Spleen (tissue), 11 donors: Measurements from ENCODE around the gene DPH6. TPM values are rescaled to one million over a fixed set of nuclear protein-coding genes. Genes with fewer than 3 reads are reported as not detected.

Experiments used
- DNase-seq: peaks from one replicate; pipeline ENCODE4 v3.0.0-alpha.2; 2020
- H3K27ac ChIP-seq, 8 donors: fragments of 200-600 bp; sonication (generic) in 7 of 8; 1 replicate in 4 of 8; 2 replicates in 4 of 8; pipeline versions ENCODE4 v1.5.0 to v1.8.0; 2016 to 2021; ENCODE audit warnings: inconsistent platforms in 4 of 8, mild to moderate bottlenecking in 4 of 8, moderate library complexity in 1 of 8
- H3K27me3 ChIP-seq, 7 donors: fragments of 200-600 bp; sonication (generic) in 6 of 7; replicated peaks in 1 of 7; 1 replicate in 4 of 7; 2 replicates in 3 of 7; pipeline versions ENCODE4 v1.5.0 to v1.8.0; 2016 to 2021; ENCODE audit warnings: inconsistent platforms in 3 of 7, mild to moderate bottlenecking in 1 of 7
- H3K36me3 ChIP-seq, 6 donors: fragments of 200-600 bp; sonication (generic) in 5 of 6; 1 replicate in 4 of 6; 2 replicates in 2 of 6; pipeline versions ENCODE4 v1.5.0 to v1.8.0; 2016 to 2021; ENCODE audit warnings: inconsistent platforms in 2 of 6
- H3K4me1 ChIP-seq, 6 donors: fragments of 200-600 bp; sonication (generic) in 5 of 6; 1 replicate in 3 of 6; 2 replicates in 3 of 6; pipeline versions ENCODE4 v1.5.0 to v1.8.0; 2016 to 2021; ENCODE audit warnings: inconsistent platforms in 3 of 6
- H3K4me3 ChIP-seq, 8 donors: fragments of 200-600 bp; sonication (generic) in 7 of 8; 1 replicate in 4 of 8; 2 replicates in 4 of 8; pipeline versions ENCODE4 v1.5.0 to v1.8.0; 2016 to 2021; ENCODE audit warnings: inconsistent platforms in 4 of 8, mild to moderate bottlenecking in 4 of 8, moderate library complexity in 2 of 8
- H3K9me3 ChIP-seq, 8 donors: fragments of 200-600 bp; sonication (generic) in 7 of 8; 1 replicate in 4 of 8; 2 replicates in 4 of 8; pipeline versions ENCODE4 v1.5.0 to v1.8.0; 2016 to 2021; ENCODE audit warnings: inconsistent platforms in 4 of 8
- POLR2A ChIP-seq, 3 donors: fragments of 450-650 bp; IDR thresholded peaks; one replicate each; pipeline ENCODE4 v1.5.1; 2017; ENCODE audit warnings: antibody characterized with exemption in 3 of 3, mild to moderate bottlenecking in 1 of 3
- POLR2AphosphoS5 ChIP-seq, 3 donors: sonication (generic); formaldehyde crosslinking; IDR thresholded peaks; one replicate each; pipeline ENCODE4 v1.5.1; 2017; ENCODE audit warnings: antibody characterized with exemption in 3 of 3
- WGBS, 5 donors: extraction: QIAGEN DNeasy Blood & Tissue Kit in 3 of 5; methylation state at CpG; one replicate each; pipeline versions ENCODE4 v1.1.5 to v1.1.7; 2013 to 2018; 5-methylcytosine and 5-hydroxymethylcytosine counted together
- intact Hi-C: fragments of 100-400 bp; cut with DNase I; formaldehyde crosslinking; loops from one replicate; pipeline ENCODE4 v1.15.0; 2023; ENCODE audit warnings: low total_unique reads
- polyA plus RNA-seq, 3 donors: library from polyadenylated mRNA; stranded (reverse); fragments of 200-250 nt; gene quantifications; one replicate each; pipeline ENCODE4 v1.2.1, GENCODE V29; 2013
- total RNA-seq, 7 donors: library from RNA; depleted of rRNA in 3 of 7; stranded (reverse); fragments of >200 nt in 3 of 7; fragmentation: NEBNext Ultra II Directional in 4 of 7; extraction: Animal tissue kit (Norgen Biotek cat#: 25700) in 4 of 7; gene quantifications; one replicate each; pipeline versions ENCODE4 v1.1.0 to v1.2.1, GENCODE V29; 2016 to 2021
- TF ChIP-seq, protein P1 (sequence below), 11 experiments: fragments of 200-600 bp in 7 of 11; fragments of 450-650 bp in 4 of 11; sonication (generic) in 4 of 11; IDR thresholded peaks in 8 of 11; conservative IDR thresholded peaks in 3 of 11; 1 replicate in 7 of 11; 2 replicates in 4 of 11; pipeline versions ENCODE4 v1.4.0 to v1.8.0; 2016 to 2021; ENCODE audit warnings: antibody characterized with exemption in 11 of 11, inconsistent platforms in 4 of 11, mild to moderate bottlenecking in 1 of 11
- donor health status: healthy with polysubstance abuse.
- donor health status: DM: no; HTN: no; CAD: no; lungs with moderate emphysema.
- donor health status: DM: no; HTN: no; CAD: no.
- donor health status: Bipolar disorder and iron deficiency.
- donor health status: healthy.
- donor health status: DM: no; HTN: no; CAD: no.
- donor health status: DM: yes; HTN: yes; CAD: no.

The DPH6 gene
- total and polyA plus RNA-seq, 10 donors = 4.0 to 26.9 (median 15.2) TPM

DNA sequence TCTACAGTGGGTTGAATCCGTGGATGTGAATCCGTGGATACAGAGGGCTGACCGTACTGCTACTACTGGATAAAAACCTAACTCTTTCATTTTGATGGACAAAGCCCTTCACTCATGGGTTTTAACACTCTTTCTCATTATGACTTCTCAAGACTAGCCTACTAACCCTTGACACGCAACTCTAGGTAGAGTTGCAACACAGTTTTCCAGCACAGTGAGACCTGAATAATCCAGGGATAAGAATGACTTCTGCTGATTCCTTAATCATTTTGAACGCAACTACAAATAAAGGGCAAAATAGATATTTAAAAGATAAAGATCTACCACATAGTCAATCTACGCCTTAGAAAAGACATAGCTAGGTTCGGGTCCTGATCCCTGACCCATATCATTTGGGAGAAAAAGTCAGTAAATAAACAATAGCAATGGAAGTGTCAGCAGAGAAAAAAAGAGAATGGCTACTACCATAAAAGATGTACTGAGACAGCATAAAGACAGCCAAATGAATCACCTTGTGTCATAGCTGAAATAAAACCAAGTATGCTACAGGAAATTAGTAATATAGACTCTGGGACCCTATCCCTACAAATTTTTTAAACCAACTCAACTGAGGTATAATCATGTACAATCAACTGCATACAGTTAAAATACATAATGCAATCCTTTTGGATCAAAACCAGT is 87.6 kb downstream of the DPH6 start:
- Histone ChIP-seq H3K27ac (no peak overlapping the region), H3K4me1 (no peaks in the 10 kb centered on the region), H3K9me3 (no peaks in the 10 kb centered on the region), H3K27me3 (no peaks in the 10 kb centered on the region), H3K36me3 (no peaks in the 10 kb centered on the region), H3K4me3 (no peak overlapping the region)
- no peak for TF ChIP-seq POLR2AphosphoS5 (IDR thresholded peaks at IDR 0.05)
- TF ChIP-seq POLR2A (IDR thresholded peaks at IDR 0.05) = no peak
- DNase-seq = no peak
- intact Hi-C loops = loop anchor here (10.0 kb wide), 1 partner anchor 384 kb away; no protein-coding TSS in a partner anchor
- WGBS, 5 donors = 95 to 98% (median 97%) methylated on average over 7 of the region's 7 CpGs

DNA sequence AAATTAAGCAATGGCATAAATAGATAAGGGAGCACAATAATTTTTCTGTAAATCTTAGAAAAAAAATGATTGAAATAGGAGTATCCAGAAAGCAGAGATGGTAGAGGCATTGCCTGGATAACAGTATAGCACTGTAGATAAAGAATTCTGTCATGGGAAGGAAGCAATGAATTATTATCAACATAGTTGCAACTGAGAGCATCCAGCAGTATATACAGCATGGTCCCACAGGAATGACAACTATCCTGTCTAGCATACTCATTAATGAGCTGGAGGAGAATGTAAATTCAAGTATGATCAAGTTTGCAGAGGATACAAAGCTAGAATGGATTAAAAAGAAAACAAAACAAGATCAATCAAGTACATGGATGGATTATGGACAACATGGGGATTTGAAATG is 90.8 kb downstream of the DPH6 start:
- intact Hi-C loops = loop anchor here (10.0 kb wide), 1 partner anchor 380 kb away; no protein-coding TSS in a partner anchor
- Histone ChIP-seq H3K27me3 (no peaks in the 10 kb centered on the region), H3K4me1 (no peaks in the 10 kb centered on the region), H3K36me3 (peaks cover 0 to 6% (median 0%) of the 10 kb centered on the region in 6 donors), H3K9me3 (no peaks in the 10 kb centered on the region), H3K27ac (no peak overlapping the region), H3K4me3 (no peak overlapping the region)
- TF ChIP-seq, protein P1, sequence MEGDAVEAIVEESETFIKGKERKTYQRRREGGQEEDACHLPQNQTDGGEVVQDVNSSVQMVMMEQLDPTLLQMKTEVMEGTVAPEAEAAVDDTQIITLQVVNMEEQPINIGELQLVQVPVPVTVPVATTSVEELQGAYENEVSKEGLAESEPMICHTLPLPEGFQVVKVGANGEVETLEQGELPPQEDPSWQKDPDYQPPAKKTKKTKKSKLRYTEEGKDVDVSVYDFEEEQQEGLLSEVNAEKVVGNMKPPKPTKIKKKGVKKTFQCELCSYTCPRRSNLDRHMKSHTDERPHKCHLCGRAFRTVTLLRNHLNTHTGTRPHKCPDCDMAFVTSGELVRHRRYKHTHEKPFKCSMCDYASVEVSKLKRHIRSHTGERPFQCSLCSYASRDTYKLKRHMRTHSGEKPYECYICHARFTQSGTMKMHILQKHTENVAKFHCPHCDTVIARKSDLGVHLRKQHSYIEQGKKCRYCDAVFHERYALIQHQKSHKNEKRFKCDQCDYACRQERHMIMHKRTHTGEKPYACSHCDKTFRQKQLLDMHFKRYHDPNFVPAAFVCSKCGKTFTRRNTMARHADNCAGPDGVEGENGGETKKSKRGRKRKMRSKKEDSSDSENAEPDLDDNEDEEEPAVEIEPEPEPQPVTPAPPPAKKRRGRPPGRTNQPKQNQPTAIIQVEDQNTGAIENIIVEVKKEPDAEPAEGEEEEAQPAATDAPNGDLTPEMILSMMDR (IDR thresholded peaks at IDR 0.05 in 8 of 11, conservative IDR thresholded peaks at IDR 0.05 in 3 of 11) = no peak
- no peak for TF ChIP-seq POLR2AphosphoS5 (IDR thresholded peaks at IDR 0.05)
- TF ChIP-seq POLR2A (IDR thresholded peaks at IDR 0.05) = no peak
- DNase-seq = no peak

DNA sequence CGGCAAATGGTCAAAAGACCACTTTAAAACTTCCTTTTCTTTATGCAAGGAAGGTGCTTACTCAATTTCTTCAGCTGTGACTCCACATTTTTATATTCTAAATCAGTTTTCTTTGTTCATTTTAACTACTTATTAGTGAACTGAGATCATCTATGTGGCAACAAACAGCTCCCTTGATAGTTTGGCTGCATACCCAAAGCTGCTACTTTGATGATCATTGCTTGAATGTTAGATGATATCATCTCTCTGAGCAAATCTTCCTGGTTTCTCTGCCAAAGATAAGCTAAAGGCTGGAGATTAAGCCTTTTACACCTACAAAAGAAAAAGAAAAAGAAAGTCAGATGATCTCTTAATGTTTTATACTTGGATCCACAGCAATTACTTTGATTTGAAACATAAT is 95.5 kb downstream of the DPH6 start:
- TF ChIP-seq POLR2AphosphoS5 (IDR thresholded peaks at IDR 0.05) (no peak), POLR2A (IDR thresholded peaks at IDR 0.05) (no peak)
- TF ChIP-seq, protein P1 (IDR thresholded peaks at IDR 0.05 in 8 of 11, conservative IDR thresholded peaks at IDR 0.05 in 3 of 11) = no peak
- H3K36me3 ChIP-seq = peaks cover 0 to 29% (median 4%) of the 10 kb centered on the region in 6 donors
- H3K9me3 ChIP-seq = no peaks in the 10 kb centered on the region
- no peaks in the 10 kb centered on the region for H3K27me3 ChIP-seq
- no peak overlapping the region for H3K4me3 ChIP-seq
- H3K27ac ChIP-seq = no peak overlapping the region
- DNase-seq = no peak
- WGBS, 5 donors = 51 to 96% (median 71%) methylated on average over 1 of the region's 1 CpG
- H3K4me1 ChIP-seq = no peaks in the 10 kb centered on the region
- intact Hi-C loops = loop anchor here (10.0 kb wide), 1 partner anchor 376 kb away; no protein-coding TSS in a partner anchor

DNA sequence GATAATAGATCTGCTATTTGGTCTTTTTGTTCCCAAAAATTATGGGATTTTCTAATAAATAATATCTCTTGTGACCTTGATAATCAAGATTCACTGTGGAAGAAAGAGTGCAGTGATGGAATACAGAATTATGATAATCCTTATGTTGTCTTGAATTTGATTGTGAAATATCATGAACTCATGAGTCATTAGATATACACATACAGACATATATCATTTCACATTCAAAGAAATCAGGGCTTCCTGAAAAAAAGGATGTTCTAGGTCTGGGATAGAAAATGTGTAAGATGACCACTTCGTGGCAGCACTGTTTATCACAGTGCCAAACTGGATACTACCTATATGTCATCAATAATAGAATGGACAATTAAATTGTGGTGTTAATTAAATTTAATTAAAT is 97.7 kb downstream of the DPH6 start:
- Histone ChIP-seq H3K36me3 (peaks cover 0 to 29% (median 4%) of the 10 kb centered on the region in 6 donors), H3K4me3 (no peak overlapping the region), H3K9me3 (no peaks in the 10 kb centered on the region), H3K27me3 (no peaks in the 10 kb centered on the region), H3K27ac (no peak overlapping the region), H3K4me1 (no peaks in the 10 kb centered on the region)
- no peak for DNase-seq
- TF ChIP-seq POLR2AphosphoS5 (IDR thresholded peaks at IDR 0.05) (no peak), POLR2A (IDR thresholded peaks at IDR 0.05) (no peak)
- TF ChIP-seq, protein P1 (IDR thresholded peaks at IDR 0.05 in 8 of 11, conservative IDR thresholded peaks at IDR 0.05 in 3 of 11) = no peak
- intact Hi-C loops = loop anchor here (10.0 kb wide), 1 partner anchor 163 kb away; no protein-coding TSS in a partner anchor
- WGBS, 5 donors = 81 to 90% (median 87%) methylated on average over 1 of the region's 1 CpG
